Activated CD4-positive, alpha-beta T cell treated with anti-CD3 and anti-CD28 coated beads, Interleukin-2, amount 50 U/mL, for 1 hour (primary cell): ENCODE data around the gene ERBB4.
"Not testable (repeated sequence)": the region's sequence is repeated elsewhere in the genome, so short reads cannot be mapped to it uniquely, and the experiment has no call there.

Experiments used
- DNase-seq: peaks from one replicate; pipeline ENCODE4 v3.0.0-alpha.2; 2020

Gene ERBB4

DNA sequence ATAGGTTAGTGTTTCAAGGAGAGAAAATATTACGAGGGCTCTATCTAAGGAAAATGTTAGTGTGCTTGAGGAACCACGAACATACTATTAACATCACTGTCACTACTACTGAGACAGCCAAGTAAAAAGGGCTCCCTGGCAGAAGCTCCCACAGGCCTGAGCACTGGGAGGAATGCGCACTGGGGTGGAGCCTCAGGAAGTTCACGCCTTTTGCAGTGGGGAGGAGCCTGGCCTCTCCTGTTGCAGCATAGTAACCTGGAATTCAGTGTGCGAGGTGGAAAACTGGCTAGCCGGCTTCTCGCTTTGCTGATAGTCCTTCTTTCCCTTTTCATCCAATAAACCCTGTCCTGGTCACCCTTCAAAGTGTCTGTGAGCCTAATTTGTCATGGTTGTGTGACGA is 250.3 kb downstream of the ERBB4 start:
- no peak for DNase-seq

DNA sequence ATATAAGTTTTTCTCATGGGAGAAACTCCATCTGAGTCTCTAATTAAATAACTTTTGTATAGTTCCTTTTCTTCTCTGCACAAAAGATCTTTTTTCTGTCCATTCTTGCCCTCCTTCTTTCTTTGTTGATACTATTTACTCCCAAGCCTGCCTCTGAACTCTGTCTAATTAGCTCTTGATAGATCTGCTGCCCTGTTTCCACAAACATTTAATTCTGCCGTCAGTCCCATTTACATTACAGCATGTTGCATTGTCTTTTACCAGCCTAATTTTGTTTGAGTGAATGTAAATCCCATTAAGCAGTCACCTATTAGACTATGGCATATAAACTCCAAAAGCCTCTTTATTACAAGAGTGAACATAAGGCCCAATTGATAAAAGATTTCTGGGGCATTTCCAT is 254.4 kb downstream of the ERBB4 start:
- no peak for DNase-seq

DNA sequence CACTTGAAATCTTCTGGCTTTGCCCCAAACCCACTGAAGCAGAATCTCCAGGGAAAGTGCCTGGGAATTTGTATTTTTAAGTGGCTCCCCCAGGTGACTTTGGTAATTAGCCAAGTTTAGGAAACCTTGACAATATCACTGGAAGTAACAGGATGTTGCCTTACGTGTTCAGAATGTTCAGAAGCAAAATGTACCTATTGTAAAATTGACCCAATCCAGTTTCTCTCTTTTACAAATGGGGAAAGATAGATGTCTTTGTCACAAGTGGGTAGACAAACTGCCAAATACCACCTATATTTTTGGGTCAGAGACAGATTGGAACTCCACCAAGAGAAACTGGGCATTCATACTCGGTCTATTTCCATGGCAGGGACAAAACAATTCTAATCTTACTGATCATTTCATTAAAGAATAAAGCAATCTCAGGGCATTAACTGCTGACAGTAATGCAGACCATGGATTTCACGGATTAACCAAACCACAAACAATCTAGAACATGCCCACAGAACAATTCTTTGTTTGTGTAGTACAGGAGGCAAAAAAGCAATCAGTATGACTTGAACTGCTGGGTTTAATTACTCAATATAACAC is 255.8 kb downstream of the ERBB4 start:
- no peak for DNase-seq

DNA sequence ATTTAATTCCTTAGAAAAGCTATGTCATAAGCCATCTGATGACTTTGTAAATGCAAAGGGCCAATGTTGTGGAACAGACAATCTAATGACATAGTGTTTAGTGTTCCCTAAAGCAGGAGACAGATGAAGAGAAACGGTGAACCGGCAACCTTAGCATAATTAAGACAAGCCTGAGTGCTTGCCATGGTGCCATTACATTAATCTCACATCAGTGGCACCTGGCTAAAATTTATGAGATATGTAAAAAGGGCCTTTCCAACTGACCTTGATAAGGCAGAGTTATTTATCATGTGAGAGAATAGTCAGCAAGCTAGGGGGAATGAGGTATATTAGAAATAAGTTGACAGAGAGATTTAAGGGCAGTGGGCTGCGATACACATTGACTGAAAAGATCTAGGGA is 261.8 kb downstream of the ERBB4 start:
- no peak for DNase-seq

DNA sequence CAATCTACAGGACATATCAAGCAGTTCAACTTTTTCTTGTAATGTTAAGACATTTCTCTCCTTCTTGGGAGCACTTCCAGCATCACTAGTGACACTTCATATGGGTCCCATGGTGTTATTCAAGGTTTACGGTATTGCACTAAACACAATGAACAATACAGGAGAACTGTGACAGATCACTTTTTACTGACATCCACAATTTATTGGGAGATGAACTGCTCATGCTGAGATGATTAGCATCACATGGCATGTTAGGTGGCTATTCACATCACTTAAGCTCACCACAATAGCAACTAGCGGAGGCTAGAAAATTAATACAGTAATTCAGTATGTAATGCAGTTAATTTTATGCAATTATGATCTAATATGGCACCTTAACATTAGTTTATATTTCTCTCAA is 264.4 kb downstream of the ERBB4 start:
- no peak for DNase-seq

DNA sequence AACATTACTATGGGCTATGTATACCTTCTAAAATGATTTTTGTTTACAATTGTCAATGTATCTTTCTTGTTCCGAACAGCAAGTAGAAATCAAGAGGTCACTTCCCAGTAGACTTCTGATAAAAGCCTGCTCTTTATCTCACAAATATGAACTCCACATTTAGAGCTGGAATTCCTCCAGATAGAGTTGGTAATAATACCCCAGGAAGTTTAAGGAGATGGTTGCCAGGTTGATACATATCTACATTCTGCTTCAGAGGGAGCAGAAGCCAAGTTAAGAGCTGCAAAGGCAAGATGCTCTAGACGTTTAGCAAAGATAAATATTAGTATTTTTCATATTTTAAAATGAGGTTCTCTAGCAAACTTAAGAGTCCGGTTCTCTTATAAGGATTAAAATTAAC is 267.0 kb downstream of the ERBB4 start:
- no peak for DNase-seq

DNA sequence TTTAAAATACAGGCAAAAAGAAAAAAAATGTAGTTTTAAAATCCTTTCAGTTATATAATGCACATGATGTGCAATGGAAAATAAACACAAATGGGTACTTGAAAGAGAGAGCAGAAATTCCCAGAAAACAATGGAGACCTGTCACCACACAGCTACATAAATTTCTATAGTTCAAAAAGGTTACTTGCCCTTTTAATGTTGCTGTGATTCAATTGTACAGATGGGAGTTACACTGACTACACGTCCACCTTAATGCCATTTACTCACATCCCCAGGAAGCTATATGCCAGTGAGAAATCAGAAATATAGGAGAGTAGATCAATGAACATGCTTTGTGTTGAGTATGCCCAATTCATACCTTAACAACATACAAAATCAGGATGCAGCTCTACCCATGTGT is 269.6 kb downstream of the ERBB4 start:
- DNase-seq: no peak

DNA sequence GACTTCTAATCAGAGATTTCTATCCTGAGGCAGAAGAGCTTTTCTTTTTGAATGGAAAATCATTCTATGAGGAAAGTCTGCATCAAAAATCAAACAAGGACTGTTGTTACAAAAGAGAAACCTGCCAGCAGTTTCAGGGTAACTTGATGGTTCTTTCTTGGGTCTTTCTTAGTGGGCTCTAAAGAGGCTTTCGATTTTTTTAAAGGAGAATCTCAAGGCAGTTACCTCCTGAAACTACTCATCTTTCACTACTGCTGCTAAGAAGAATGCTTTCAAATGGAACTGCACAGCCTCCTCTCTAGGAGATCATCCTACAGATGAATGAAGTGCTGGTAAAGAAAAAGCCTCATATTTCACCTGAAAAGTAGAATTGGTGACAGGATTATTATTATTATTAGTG is 272.3 kb downstream of the ERBB4 start:
- DNase-seq: no peak

DNA sequence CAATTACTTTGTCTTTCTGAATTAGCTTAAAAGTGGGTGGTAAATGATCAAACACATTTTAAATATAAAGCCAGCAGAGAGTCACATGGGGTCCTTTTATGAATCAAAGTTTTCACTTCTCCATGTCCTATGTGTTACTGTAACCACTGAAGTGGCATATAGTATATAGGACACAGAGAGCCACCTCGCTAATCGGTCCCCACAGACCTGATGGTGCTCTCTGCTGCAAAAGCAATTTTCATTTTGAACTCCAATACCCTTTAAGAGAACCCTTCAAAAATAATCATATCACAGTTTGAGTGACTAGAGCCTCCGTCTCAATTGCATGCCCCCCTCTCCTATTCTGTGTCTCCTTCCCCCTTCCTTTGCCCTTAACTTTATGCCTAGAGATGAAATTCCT is 272.8 kb downstream of the ERBB4 start:
- DNase-seq: no peak

DNA sequence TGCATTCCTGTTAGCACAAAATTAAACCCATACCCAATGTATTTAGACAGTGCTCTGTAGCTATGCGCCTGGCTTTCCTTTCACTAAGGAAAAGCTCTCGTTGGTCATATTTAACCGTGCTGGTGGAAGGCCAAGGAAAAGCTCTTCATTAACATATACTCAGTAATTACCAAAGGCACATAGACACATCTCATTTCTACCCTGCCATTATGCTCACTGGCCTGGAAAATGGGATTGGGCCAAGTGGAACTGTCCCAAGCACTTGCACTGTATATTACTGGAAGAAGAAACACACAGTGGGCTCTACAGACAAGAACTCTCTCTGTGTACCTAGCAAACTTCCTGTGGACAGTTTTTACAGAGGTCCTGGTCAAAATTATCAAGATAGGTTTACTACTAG is 274.4 kb downstream of the ERBB4 start:
- no peak for DNase-seq

DNA sequence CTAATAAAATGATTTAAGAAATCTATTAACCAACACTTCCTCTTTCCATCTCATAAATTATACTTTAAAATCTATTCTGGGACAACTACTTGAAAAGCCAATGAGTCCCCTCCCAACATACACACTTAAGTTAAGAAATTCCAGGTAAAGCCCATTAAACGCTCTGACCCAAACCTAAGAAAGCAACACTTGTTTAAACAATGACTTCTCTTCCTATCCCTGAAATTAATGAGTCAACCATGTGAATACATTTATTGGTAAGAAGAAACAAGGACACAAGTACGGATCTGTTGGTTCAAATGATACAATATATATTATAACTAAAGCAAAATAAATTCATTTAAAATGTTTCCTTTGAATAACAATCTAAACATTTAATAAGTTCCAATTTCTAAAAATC is 279.4 kb downstream of the ERBB4 start:
- DNase-seq: no peak

DNA sequence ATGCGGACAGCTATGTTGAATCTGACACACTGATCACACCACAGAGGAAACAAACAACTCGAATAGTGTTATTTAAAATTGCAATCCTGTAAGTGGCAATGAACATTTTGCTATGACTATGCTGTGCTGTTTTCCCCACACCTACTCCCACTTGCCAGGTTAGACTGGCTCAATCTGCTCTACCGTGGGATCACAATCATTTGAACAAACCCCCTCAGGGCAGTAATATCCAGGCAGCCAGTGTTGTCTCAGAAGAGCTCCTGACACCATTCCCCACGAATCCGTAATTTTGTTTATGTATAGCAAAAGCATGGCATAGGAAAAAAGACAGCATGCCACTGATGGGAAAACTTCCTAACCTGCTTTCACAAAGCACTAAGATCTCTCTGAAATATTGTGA is 284.3 kb downstream of the ERBB4 start:
- DNase-seq: no peak

DNA sequence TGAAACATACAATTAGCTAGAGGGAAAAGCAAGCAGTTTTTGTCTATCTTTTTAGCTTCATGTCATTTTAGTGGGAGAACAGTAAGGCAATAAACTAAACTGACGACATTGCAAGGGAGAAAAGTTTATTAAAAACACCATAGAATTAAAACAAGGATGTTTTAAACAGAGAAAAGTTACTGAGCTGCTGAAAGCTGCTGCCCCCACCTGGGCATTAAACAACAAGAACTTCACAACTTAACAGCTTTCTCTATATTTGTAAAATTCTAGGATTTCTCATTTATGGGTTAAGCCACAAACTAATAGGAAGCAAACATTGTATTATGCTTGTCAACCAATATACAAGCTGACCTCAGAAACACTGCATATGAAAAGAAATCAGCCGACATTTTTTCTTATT is 289.2 kb downstream of the ERBB4 start:
- no peak for DNase-seq

DNA sequence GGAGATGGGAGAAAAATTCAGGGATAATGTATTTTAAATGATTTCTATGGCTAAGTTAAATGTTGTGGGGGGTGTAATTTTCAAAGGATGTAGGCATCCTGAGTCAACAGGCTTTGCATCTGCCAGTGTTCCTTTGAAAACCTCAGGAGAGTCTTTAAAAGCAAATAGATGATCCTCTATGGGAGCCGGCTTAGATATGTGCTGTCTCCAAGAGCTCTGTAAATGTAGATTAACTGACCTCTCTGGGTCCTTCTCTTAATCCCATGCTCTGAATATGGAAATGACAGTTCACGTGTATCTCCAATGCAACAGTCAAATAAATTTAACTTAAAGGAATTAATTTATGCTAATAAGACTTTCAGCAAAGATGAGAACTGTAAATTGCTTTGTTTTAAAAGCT is 292.7 kb downstream of the ERBB4 start:
- DNase-seq: no peak

DNA sequence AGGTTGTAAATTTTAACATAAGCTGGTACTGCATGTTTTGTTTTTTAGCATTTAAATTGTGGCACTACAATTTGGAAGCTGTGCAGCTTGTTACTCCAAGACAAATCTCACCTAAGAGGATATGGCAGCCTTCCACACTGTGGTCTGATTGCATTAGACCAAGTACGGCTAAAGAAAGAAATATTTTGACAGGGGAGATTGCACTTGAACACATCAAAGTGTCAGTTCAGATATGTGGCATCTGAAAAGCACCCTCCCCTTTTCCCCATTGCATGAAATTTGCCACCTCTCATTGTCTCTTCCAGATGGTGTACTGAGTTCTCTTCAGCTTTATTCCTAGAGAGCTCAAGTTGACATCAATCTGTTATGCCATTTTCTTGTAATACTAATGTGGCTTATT is 295.9 kb downstream of the ERBB4 start:
- DNase-seq: no peak

DNA sequence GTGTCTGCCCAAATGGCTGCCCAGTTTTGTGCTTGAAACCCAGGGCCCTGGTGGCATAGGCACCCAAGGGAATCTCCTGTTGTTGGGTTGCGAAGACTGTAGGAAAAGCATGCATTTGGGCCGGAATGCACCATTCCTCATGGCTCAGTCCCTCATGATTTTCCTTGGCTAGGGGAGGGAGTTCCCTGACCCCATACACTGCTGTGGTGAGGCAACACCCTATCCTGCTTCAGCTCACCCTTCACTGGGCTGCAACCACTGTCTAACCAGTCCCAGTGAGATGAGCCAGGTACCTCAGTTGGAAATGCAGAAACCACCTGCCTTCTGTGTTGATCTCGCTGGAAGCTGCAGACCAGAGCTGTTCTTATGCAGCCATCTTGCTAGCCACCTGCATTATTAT is 300.4 kb downstream of the ERBB4 start:
- not testable (repeated sequence) for DNase-seq

DNA sequence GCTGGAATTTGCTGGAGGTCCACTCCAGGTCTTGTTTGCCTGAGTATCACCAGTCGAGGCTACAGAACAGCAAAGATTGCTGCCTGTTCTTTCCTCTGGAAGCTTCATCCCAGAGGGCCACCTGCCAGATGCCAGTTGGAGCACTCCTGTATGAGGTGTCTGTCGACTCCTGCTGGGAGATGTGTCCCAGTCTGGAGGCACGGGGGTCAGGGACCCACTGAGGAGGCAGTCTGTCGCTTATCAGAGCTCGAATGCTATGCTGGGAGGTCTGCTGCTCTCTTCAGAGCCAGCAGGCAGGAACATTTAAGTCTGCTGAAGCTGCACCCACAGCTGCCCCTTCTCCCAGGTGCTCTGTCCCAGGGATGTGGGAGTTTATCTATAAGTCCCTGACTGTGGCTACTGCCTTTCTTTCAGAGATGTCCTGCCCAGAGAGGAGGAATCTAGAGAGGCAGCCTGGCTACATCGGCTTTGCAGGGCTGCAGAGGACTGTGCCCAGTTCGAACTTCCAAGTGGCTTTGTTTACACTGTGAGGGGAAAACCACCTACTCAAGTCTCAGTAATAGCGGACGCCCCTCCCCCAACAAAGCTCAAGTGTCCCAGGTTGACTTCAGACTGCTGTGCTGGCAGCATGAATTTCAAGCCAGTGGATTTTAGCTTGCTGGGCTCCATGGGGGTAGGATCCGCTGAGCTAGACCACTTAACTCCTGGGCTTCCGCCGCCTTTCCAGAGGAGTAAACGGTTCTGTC is 301.1 kb downstream of the ERBB4 start:
- DNase-seq: no peak

DNA sequence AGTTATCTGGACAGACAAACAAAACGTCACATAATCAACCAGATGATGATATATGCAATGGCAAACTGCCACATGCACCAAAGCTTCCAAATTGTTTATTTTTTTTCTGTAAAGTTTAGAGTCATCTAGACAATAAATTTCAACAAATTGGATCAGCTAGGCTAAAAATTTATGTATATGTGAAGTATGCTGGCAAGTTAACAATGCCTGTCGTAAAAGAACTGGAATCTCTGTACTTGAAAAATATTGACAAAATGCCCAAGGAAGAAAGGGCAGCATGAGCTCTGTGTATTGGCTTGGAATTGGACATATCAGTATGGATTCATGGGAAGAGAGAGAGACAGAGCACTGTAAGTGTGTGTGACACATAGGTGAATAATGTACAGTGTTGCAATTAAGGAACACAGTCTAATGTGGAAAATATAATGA is 309.8 kb downstream of the ERBB4 start:
- DNase-seq: no peak

DNA sequence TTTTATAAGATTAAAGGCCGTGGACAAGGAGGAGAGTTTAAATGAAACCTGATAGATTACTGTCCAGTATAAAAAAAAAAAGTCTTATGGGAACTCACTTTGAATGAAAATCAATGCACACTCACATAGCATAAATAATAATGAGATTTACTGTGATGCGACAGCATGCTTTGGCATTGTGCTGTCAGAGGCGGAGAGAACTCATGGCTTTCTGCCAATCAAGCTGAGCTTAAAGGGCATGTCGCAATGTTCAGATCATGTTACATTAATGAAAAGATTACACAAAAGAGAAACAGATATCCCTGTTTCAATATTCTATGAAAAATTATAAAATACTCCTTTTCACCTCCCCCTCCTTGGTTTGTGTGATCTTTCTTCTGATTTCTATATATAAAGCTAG is 310.8 kb downstream of the ERBB4 start:
- no peak for DNase-seq

DNA sequence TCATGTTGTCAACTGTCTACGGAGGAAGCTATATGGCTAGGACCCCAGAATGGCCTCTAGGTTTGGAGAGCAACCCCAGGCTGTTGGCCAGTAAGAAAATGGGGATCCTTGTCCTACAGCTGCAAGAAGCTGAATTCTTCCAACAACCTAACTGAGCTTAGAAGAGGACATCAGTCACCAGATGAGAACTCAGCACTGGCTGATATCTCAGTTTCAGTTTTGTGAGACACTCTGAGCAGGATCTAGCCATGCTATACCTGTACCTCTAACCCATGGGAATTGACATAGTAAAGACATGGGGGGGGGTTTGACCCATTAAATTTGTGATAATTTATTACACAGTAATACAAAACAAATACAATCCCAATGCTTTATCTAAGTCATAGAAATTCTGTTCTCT is 312.5 kb downstream of the ERBB4 start:
- no peak for DNase-seq

DNA sequence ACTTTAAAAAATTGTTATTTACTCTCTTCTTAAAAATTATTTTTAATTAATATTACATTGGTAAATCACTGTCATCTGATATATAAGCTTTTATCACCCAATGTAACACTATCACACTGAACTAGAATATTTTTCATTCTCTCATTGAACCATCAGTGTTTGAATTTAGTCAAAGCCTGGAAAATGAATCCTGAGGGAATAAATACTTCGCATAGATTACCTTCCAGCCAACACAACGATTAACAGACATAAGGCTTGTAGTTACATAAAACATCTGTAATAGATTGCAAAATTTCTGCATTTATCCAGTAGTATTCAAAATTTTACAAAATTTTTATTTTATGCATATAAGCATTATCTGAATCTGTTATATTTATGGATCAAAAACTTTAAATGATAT is 314.9 kb downstream of the ERBB4 start:
- DNase-seq: no peak

DNA sequence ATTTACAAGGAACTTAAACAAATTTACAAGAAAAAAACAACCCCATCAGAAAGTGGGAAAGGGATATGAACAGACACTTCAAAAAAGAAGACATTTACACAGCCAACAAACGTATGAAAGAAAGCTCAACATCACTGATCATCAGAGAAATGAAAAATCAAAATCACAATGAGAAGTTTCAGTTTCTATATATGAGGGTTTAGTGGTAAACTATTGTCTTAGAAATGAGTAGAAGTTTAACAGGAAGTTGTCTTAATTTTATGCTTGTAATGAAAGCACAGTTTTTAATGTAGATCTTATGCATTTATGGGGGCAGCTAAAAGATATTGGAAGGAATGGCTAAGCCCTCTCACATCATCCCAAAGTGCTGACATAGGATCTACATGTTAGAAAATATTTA is 325.4 kb downstream of the ERBB4 start:
- DNase-seq: no peak

DNA sequence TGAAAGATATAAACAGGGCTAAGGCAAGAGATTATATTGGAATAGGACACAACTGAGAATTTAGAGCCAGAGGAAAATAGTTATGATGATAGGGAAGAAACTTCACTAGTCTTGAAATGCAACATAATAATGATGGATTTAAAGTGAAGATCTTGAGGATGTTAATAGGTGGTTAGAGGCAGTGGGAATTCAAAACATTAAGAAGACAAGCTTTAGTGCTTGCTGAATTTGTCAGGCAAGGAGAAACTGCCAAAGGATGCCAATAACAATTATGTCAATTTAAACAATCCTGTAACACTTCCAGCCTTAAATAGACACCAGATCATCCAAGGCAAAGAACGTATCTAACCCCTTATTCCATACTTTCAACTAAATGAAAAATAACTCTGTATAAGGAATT is 330.1 kb downstream of the ERBB4 start:
- no peak for DNase-seq

DNA sequence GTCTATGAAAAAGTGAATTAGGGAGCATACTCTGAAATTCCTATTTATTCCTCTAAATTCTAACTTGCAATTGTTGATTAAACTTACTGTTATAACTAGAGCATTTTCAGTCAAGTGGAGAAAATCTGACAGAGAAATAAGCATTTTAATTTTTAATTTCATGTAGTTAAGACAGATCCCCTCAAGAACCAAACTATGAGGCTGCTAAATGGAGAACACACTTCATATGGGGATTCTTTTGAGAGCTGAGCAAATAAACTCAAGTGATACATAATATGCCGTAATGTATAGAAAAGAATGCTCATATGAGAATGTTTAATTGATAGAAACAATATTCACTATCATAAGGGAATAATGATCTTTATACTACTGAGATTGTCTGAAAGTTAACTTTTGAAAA is 340.8 kb downstream of the ERBB4 start:
- DNase-seq: no peak

DNA sequence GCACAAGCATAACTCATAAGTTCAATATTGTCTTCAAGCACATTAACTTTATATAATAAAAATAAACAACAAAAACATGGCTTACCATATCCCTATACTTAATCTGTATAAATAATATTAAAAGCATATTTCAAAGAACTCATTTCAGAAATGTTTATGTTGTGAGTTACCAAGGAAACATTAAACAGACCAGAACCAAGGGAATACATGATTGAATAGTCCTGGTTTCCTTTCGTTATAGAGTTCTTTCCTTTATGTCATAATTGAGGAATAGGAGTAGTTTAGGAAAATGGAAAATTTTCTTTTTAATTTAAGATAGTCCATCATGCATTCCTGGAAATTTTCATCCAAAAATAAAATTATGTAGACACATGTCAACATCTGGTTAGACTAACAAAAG is 343.0 kb downstream of the ERBB4 start:
- DNase-seq: no peak
